Gastroesophageal sphincter (tissue), 3 donors: ENCODE results near the gene TRMU.
"Not testable (repeated sequence)": the region's sequence is repeated elsewhere in the genome, so short reads cannot be mapped to it uniquely, and the experiment has no call there.

Experiments used
- CTCF ChIP-seq, 4 experiments: fragments of 200-600 bp in 2 of 4; fragments of 450-650 bp in 2 of 4; sonication (generic) in 1 of 4; IDR thresholded peaks; one replicate each; pipeline ENCODE4 v1.5.1; 2017 to 2019; ENCODE audit warnings: antibody characterized with exemption in 4 of 4, mild to moderate bottlenecking in 2 of 4, moderate library complexity in 2 of 4
- EP300 ChIP-seq: sonication (generic); formaldehyde crosslinking; IDR thresholded peaks from one replicate; pipeline ENCODE4 v1.6.1; 2017; ENCODE audit warnings: antibody characterized with exemption, mild to moderate bottlenecking
- POLR2AphosphoS5 ChIP-seq: sonication (generic); formaldehyde crosslinking; IDR thresholded peaks from one replicate; pipeline ENCODE4 v1.6.1; 2017; ENCODE audit warnings: antibody characterized with exemption

- TF ChIP-seq CTCF (IDR thresholded peaks at IDR 0.05); EP300; POLR2AphosphoS5: not testable (repeated sequence)
Measured at GRCh38 chr22:46312848-46313247, 22.7 kb upstream of the TRMU start.
